HepG2 (cell line): ENCODE data around the gene NUDT22. TPM values are rescaled to one million over a fixed set of nuclear protein-coding genes. Genes with fewer than 3 reads are reported as not detected.
A peak's percentile ranks its signal among the peaks of the same experiment; 100 is the strongest.

Experiments used
- BCL6 ChIP-seq: IDR thresholded peaks from 2 replicates; pipeline ENCODE4 v1.6.1; 2016; ENCODE audit warnings: missing genetic modification reagents, missing compliant biosample characterization
- CHD4 ChIP-seq: fragments of 200-600 bp; sonication (generic); IDR thresholded peaks from 2 replicates; pipeline ENCODE4 v1.7.0; 2017; ENCODE audit warnings: mild to moderate bottlenecking, low read length, borderline replicate concordance
- ETV5 ChIP-seq: IDR thresholded peaks from 2 replicates; pipeline ENCODE4 v1.6.1; 2018; ENCODE audit warnings: missing biosample characterization, missing genetic modification reagents, inconsistent platforms, borderline replicate concordance
- EZH2 ChIP-seq: conservative IDR thresholded peaks from 2 replicates; pipeline ENCODE4 v1.6.1; 2012; ENCODE audit warnings: mild to moderate bottlenecking, low read depth, low read length, moderate library complexity
- HIC2 ChIP-seq: sonication (generic); formaldehyde crosslinking; IDR thresholded peaks from 2 replicates; pipeline ENCODE4 v1.9.0; 2022; ENCODE audit warnings: low read depth, missing genetic modification reagents
- HOXA9 ChIP-seq: sonication (generic); formaldehyde crosslinking; IDR thresholded peaks from 2 replicates; pipeline ENCODE4 v1.8.1; 2022; ENCODE audit warnings: missing genetic modification reagents, mild to moderate bottlenecking, moderate library complexity, borderline replicate concordance
- IKZF4 ChIP-seq: sonication (generic); formaldehyde crosslinking; IDR thresholded peaks from 2 replicates; pipeline ENCODE4 v1.5.1; 2020; ENCODE audit warnings: borderline replicate concordance, mild to moderate bottlenecking, low read depth, missing genetic modification reagents; ENCODE audit errors: not compliant biosample characterization
- KDM4B ChIP-seq: sonication (generic); formaldehyde crosslinking; IDR thresholded peaks from 2 replicates; pipeline ENCODE4 v1.4.0; 2020; ENCODE audit warnings: missing genetic modification reagents
- KLF12 ChIP-seq: sonication (generic); formaldehyde crosslinking; IDR thresholded peaks from 2 replicates; pipeline ENCODE4 v1.4.0; 2020; ENCODE audit warnings: missing genetic modification reagents, borderline replicate concordance
- MLLT10 ChIP-seq: sonication (generic); formaldehyde crosslinking; IDR thresholded peaks from 2 replicates; pipeline ENCODE4 v1.4.0; 2020; ENCODE audit warnings: missing genetic modification reagents
- NCOA2 ChIP-seq: sonication (generic); formaldehyde crosslinking; IDR thresholded peaks from 2 replicates; pipeline ENCODE4 v1.8.0; 2022; ENCODE audit warnings: inconsistent platforms
- NFKBIZ ChIP-seq: IDR thresholded peaks from 2 replicates; pipeline ENCODE4 v1.6.1; 2018; ENCODE audit warnings: missing genetic modification reagents, missing compliant biosample characterization
- NRL ChIP-seq: sonication (generic); formaldehyde crosslinking; IDR thresholded peaks from 2 replicates; pipeline ENCODE4 v1.5.0; 2020; ENCODE audit warnings: missing genetic modification reagents, mild to moderate bottlenecking, moderate library complexity, borderline replicate concordance
- ONECUT2 ChIP-seq: sonication (generic); formaldehyde crosslinking; IDR thresholded peaks from 2 replicates; pipeline ENCODE4 v1.4.0; 2020; ENCODE audit warnings: missing genetic modification reagents
- POLR2G ChIP-seq: fragments of 200-400 bp; formaldehyde crosslinking; IDR thresholded peaks from 2 replicates; pipeline ENCODE4 v1.6.1; 2018; ENCODE audit warnings: mild to moderate bottlenecking, low read depth, low read length, moderate library complexity
- SALL1 ChIP-seq: sonication (generic); formaldehyde crosslinking; IDR thresholded peaks from 2 replicates; pipeline ENCODE4 v1.8.0; 2022; ENCODE audit warnings: mild to moderate bottlenecking, missing genetic modification reagents
- SNAI1 ChIP-seq: sonication (generic); formaldehyde crosslinking; IDR thresholded peaks from 2 replicates; pipeline ENCODE4 v1.5.0; 2020; ENCODE audit warnings: mild to moderate bottlenecking, missing genetic modification reagents, borderline replicate concordance
- ZMAT5 ChIP-seq: sonication (generic); formaldehyde crosslinking; IDR thresholded peaks from 2 replicates; pipeline ENCODE4 v1.5.0; 2020; ENCODE audit warnings: mild to moderate bottlenecking, low read depth, missing genetic modification reagents, borderline replicate concordance
- ZNF263 ChIP-seq: sonication (generic); formaldehyde crosslinking; IDR thresholded peaks from 2 replicates; pipeline ENCODE4 v1.4.0; 2020; ENCODE audit warnings: missing genetic modification reagents
- ZNF792 ChIP-seq: IDR thresholded peaks from 2 replicates; pipeline ENCODE4 v1.6.1; 2016
- ZNF800 ChIP-seq: sonication (generic); formaldehyde crosslinking; IDR thresholded peaks from 2 replicates; pipeline ENCODE4 v1.4.0; 2020; ENCODE audit warnings: missing genetic modification reagents
- ZNF841 ChIP-seq: sonication (generic); formaldehyde crosslinking; IDR thresholded peaks from 2 replicates; pipeline ENCODE4 v1.8.1; 2023; ENCODE audit warnings: missing genetic modification reagents, borderline replicate concordance
- polyA plus RNA-seq, 8 experiments: library from polyadenylated mRNA; depleted of rRNA in 3 of 8; stranded (reverse) in 7 of 8; unstranded in 1 of 8; fragments of >200 nt; fragmentation: Illumina TruSeq in 4 of 8; extraction: Trizol in 4 of 8; gene quantifications; 2 replicates each; pipeline versions ENCODE4 v1.2.1 to v1.2.3, GENCODE V29; 2011 to 2016; ENCODE audit warnings: low read depth in 4 of 8, missing spikeins in 1 of 8, mixed read lengths in 1 of 8; ENCODE audit not compliant: insufficient read depth in 1 of 8
- total RNA-seq, 5 experiments: library from RNA; depleted of rRNA; stranded (reverse); fragments of >200 nt; fragmentation: Illumina TruSeq; extraction: Trizol; gene quantifications; 2 replicates each; pipeline ENCODE4 v1.2.3, GENCODE V29; 2016; ENCODE audit warnings: low read depth in 1 of 5
- TF ChIP-seq, protein P1 (sequence below): sonication (generic); formaldehyde crosslinking; IDR thresholded peaks from 2 replicates; pipeline ENCODE4 v1.4.0; 2020; ENCODE audit warnings: missing genetic modification reagents
- TF ChIP-seq, protein P2 (sequence below): sonication (generic); formaldehyde crosslinking; IDR thresholded peaks from 2 replicates; pipeline ENCODE4 v1.5.0; 2020; ENCODE audit warnings: missing genetic modification reagents

The NUDT22 gene
- total and polyA plus RNA-seq, 2 of the 13 experiments (the other 11 are each of a cell fraction or from before 2014, with no cell fraction given): 33.5 to 39.8 TPM

DNA sequence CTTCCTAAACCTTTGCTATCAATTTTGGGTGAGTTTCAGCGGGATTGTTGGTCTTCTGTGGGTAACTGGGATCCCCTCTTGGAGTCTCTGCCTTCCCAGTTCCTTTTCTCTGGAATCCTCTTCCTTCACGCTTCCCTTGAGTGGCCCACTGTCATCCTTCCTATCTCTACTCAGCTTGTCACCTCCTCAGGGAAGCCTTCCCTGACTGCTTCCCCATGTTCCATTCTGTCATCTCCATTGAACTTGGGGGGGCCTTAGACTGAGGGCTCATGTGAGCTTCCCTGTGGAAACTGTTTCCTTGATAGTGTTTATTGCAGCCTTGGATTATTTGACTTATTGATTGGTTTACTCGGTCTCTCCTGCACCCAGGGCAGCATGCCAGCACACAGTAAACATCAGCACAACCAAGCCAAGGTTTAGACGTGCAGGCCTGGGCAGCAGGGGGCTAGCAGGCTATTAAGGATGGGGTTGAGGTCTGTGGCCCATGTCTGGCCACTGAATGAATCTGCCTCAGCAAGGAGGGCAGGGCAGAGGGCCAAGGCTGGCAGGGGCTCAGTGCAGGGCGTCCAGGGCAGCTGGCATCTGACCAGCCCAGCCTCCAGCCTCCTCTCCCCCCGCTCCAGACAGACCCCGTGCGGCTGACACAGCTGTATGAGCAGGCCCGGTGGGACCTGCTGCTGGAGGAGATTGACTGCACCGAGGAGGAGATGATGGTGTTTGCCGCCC is 7.3 kb upstream of the NUDT22 start (continued):
- TF ChIP-seq NRL (CRISPR knock-in tag) (no peak), ZMAT5 (CRISPR knock-in tag) (no peak), ETV5 (CRISPR knock-in tag) (no peak), ZNF792 (CRISPR knock-in tag) (no peak), NFKBIZ (CRISPR knock-in tag) (no peak), ZNF263 (CRISPR knock-in tag) (no peak), KLF12 (CRISPR knock-in tag) (no peak), BCL6 (CRISPR knock-in tag) (peak; percentile 66), SNAI1 (CRISPR knock-in tag) (no peak), ZNF841 (CRISPR knock-in tag) (no peak), HOXA9 (no peak), KDM4B (CRISPR knock-in tag) (no peak), ZNF800 (CRISPR knock-in tag) (no peak), NCOA2 (CRISPR knock-in tag) (no peak), CHD4 (no peak), POLR2G (no peak), IKZF4 (CRISPR knock-in tag) (no peak), EZH2 (no peak), HIC2 (CRISPR knock-in tag) (peak; percentile 92), ONECUT2 (0 out of 2 replicates have a peak, but pooled peaks have one; percentile 65), SALL1 (CRISPR knock-in tag) (peak; percentile 72), MLLT10 (CRISPR knock-in tag) (no peak)
- TF ChIP-seq, protein P1, sequence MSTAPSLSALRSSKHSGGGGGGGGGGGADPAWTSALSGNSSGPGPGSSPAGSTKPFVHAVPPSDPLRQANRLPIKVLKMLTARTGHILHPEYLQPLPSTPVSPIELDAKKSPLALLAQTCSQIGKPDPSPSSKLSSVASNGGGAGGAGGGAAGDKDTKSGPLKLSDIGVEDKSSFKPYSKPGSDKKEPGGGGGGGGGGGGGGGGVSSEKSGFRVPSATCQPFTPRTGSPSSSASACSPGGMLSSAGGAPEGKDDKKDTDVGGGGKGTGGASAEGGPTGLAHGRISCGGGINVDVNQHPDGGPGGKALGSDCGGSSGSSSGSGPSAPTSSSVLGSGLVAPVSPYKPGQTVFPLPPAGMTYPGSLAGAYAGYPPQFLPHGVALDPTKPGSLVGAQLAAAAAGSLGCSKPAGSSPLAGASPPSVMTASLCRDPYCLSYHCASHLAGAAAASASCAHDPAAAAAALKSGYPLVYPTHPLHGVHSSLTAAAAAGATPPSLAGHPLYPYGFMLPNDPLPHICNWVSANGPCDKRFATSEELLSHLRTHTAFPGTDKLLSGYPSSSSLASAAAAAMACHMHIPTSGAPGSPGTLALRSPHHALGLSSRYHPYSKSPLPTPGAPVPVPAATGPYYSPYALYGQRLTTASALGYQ: no peak
- TF ChIP-seq, protein P2, sequence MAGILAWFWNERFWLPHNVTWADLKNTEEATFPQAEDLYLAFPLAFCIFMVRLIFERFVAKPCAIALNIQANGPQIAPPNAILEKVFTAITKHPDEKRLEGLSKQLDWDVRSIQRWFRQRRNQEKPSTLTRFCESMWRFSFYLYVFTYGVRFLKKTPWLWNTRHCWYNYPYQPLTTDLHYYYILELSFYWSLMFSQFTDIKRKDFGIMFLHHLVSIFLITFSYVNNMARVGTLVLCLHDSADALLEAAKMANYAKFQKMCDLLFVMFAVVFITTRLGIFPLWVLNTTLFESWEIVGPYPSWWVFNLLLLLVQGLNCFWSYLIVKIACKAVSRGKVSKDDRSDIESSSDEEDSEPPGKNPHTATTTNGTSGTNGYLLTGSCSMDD: no peak
